GM23338 (cell line): ENCODE measurements around the gene C2. TPM values are rescaled to one million over a fixed set of nuclear protein-coding genes. Genes with fewer than 3 reads are reported as not detected.
A peak's percentile ranks its signal among the peaks of the same experiment; 100 is the strongest.

ENCODE experiments used
- ATAC-seq: fragments of 200-7000 bp; cut with Tn5 transposase; 3 replicates; pipeline ENCODE4 v1.9.1; 2020
- DNase-seq: peaks from one replicate; pipeline ENCODE4 v3.0.0-alpha.2; 2015; ENCODE audit warnings: low spot score
- H2AFZ ChIP-seq: fragments of 200-600 bp; sonication (generic); 2 replicates; pipeline ENCODE4 v1.8.0; 2016; ENCODE audit warnings: antibody characterized with exemption, mild to moderate bottlenecking, moderate library complexity
- H3F3A ChIP-seq: fragments of 200-600 bp; sonication (generic); replicated peaks from 2 replicates; pipeline ENCODE4 v1.8.0; 2017; ENCODE audit warnings: antibody characterized with exemption, mixed run types, low read depth
- H3K27ac ChIP-seq: fragments of 200-600 bp; sonication (generic); 2 replicates; pipeline ENCODE4 v1.6.1; 2016; ENCODE audit warnings: low read depth
- H3K27me3 ChIP-seq: fragments of 200-600 bp; sonication (generic); 2 replicates; pipeline ENCODE4 v1.8.0; 2016; ENCODE audit warnings: mild to moderate bottlenecking, mixed run types, moderate library complexity; ENCODE audit not compliant: insufficient read depth
- H3K36me3 ChIP-seq: fragments of 200-600 bp; sonication (generic); 2 replicates; pipeline ENCODE4 v1.8.0; 2016; ENCODE audit warnings: mild to moderate bottlenecking; ENCODE audit not compliant: insufficient read depth
- H3K4me1 ChIP-seq: fragments of 200-600 bp; sonication (generic); 2 replicates; pipeline ENCODE4 v1.8.0; 2016; ENCODE audit warnings: mild to moderate bottlenecking, moderate library complexity; ENCODE audit not compliant: insufficient read depth
- H3K4me2 ChIP-seq: fragments of 200-600 bp; sonication (generic); 2 replicates; pipeline ENCODE4 v1.7.1; 2017; ENCODE audit warnings: mixed run types
- H3K4me3 ChIP-seq: fragments of 200-600 bp; sonication (generic); 2 replicates; pipeline ENCODE4 v1.6.1; 2016; ENCODE audit warnings: mixed run types
- H3K79me2 ChIP-seq: fragments of 200-600 bp; sonication (generic); replicated peaks from 2 replicates; pipeline ENCODE4 v1.8.0; 2017; ENCODE audit warnings: mild to moderate bottlenecking; ENCODE audit not compliant: insufficient read depth
- H3K9me2 ChIP-seq: fragments of 200-600 bp; sonication (generic); 2 replicates; pipeline ENCODE4 v1.8.0; 2017; ENCODE audit not compliant: insufficient read depth
- H4K20me1 ChIP-seq: fragments of 200-600 bp; sonication (generic); replicated peaks from 2 replicates; pipeline ENCODE4 v1.8.0; 2017; ENCODE audit warnings: mild to moderate bottlenecking; ENCODE audit not compliant: insufficient read depth
- H3K27ac Mint-ChIP-seq: 2 replicates; pipeline ENCODE4 v1.8.0; 2020; ENCODE audit warnings: inconsistent platforms, mild to moderate bottlenecking, moderate library complexity, mixed read lengths
- H3K27me3 Mint-ChIP-seq: 3 replicates; pipeline ENCODE4 v1.8.0; 2022; ENCODE audit warnings: low read depth, mild to moderate bottlenecking, moderate library complexity, mixed read lengths, inconsistent platforms; ENCODE audit not compliant: insufficient read depth, poor library complexity
- H3K36me3 Mint-ChIP-seq: 3 replicates; pipeline ENCODE4 v1.8.0; 2021; ENCODE audit warnings: low read depth, mild to moderate bottlenecking, inconsistent platforms, moderate library complexity, mixed read lengths
- H3K4me1 Mint-ChIP-seq: 3 replicates; pipeline ENCODE4 v1.8.0; 2020; ENCODE audit warnings: mild to moderate bottlenecking, inconsistent platforms, mixed read lengths
- H3K4me3 Mint-ChIP-seq: 3 replicates; pipeline ENCODE4 v1.8.0; 2021; ENCODE audit warnings: moderate library complexity, mild to moderate bottlenecking, inconsistent platforms, mixed read lengths
- H3K9me3 Mint-ChIP-seq: 3 replicates; pipeline ENCODE4 v1.8.0; 2020; ENCODE audit warnings: moderate library complexity, mild to moderate bottlenecking, inconsistent platforms, mixed read lengths
- CREB1 ChIP-seq: fragments of 250-450 bp; sonication (Bioruptor Pico); IDR thresholded peaks from 2 replicates; pipeline ENCODE4 v1.5.0; 2020; ENCODE audit warnings: low read depth, mild to moderate bottlenecking, moderate library complexity
- EZH2phosphoT487 ChIP-seq: fragments of 200-600 bp; sonication (generic); IDR thresholded peaks from one replicate; pipeline ENCODE4 v1.8.1; 2018; ENCODE audit warnings: antibody characterized with exemption; ENCODE audit not compliant: unreplicated experiment
- NANOG ChIP-seq: IDR thresholded peaks from 2 replicates; pipeline ENCODE4 v1.6.1; 2016; ENCODE audit warnings: antibody characterized with exemption, borderline replicate concordance
- POLR2AphosphoS5 ChIP-seq: IDR thresholded peaks from 2 replicates; pipeline ENCODE4 v1.6.1; 2016; ENCODE audit warnings: antibody characterized with exemption, low read depth
- STAT1 ChIP-seq: IDR thresholded peaks from one replicate; pipeline ENCODE4 v1.6.1; 2016; ENCODE audit warnings: antibody characterized with exemption; ENCODE audit not compliant: unreplicated experiment
- ZNF331 ChIP-seq: fragments of 250-450 bp; sonication (Bioruptor Pico); IDR thresholded peaks from 2 replicates; pipeline ENCODE4 v1.5.0; 2020; ENCODE audit warnings: low read depth, mild to moderate bottlenecking, moderate library complexity
- polyA plus RNA-seq: library from polyadenylated mRNA; unstranded; fragments of >200 nt; fragmentation: Nextera tagmentation; extraction: Ambion mirVana; gene quantifications from 2 replicates; pipeline ENCODE4 v1.2.1, GENCODE V29; 2016
- total RNA-seq: library from RNA; depleted of rRNA; stranded (reverse); fragments of >200 nt; shearing (Covaris generic); gene quantifications from 2 replicates; pipeline ENCODE4 v1.2.3, GENCODE V29; 2014
- TF ChIP-seq, protein P1 (sequence below), 2 experiments: fragments of 200-600 bp in 1 of 2; sonication (generic) in 1 of 2; conservative IDR thresholded peaks; 2 replicates each; pipeline versions ENCODE4 v1.5.1 to v1.6.1; 2016 to 2017; ENCODE audit warnings: antibody characterized with exemption in 2 of 2, low read depth in 2 of 2, mild to moderate bottlenecking in 2 of 2, moderate library complexity in 1 of 2
- TF ChIP-seq, protein P2 (sequence below): IDR thresholded peaks from 2 replicates; pipeline ENCODE4 v1.6.1; 2016; ENCODE audit warnings: antibody characterized with exemption
- TF ChIP-seq, protein P3 (sequence below): fragments of 250-450 bp; sonication (Bioruptor Pico); IDR thresholded peaks from 2 replicates; pipeline ENCODE4 v1.5.0; 2020; ENCODE audit warnings: mild to moderate bottlenecking, moderate library complexity

The C2 gene
- total and polyA plus RNA-seq, 2 experiments from 2014 or later, result 0.16 to 1.7 TPM

DNA sequence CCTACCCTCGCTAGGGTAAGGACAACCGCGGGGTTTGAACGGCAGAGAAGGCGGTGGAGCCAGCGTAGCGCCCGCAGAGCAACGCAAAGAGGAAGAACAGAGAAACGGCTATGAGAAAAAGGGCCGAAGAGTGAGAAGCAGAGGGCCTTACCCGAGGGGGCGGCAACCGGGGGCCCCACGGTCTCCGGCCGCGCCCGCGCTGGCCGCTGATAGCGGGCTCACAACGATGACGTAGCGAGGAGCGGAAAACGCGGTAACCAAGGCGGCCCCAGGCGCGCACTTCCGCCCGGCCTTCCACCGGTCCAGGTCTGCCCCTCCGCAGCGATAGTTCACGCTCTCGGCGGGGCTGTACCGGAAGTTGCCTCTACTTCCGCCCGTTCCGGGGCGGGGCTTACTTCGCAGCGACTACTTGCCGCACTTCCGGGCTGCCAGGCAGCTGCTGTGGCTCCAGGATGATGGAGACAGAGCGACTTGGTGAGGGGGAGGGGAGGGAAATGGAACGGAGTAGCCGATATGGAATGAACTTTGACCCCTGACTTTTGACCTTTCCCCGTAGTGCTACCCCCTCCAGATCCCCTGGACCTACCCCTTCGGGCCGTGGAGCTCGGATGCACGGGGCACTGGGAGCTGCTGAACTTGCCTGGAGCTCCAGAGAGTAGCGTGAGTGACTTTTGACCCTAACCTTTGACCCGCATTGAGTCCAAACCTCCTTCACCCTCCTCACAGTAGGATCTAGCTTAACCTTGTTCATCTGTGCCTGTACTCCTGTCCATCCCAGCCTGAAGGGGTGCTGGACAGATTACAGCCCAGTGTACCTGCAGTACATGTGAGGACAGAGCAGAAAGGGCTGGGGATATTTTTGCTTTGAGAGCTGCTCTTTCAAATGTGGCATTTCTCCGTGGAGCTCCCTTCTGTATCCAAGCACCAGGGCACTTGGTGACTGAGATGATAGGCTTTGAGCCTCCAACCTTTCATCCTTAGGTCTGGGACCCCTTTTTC lies 31.5 kb downstream of the C2 start, which contains the start of the genes NELFE and SKIC2:
TSS of gene NELFE (minus strand) at position 231 of the 999 bp plus-strand sequence. CDS start 525 bp downstream, outside the sequence.
TSS of gene SKIC2 (plus strand) at position 435 of the 999 bp plus-strand sequence. CDS start at position 453, 18 bp downstream.
- Histone ChIP-seq H2AFZ (peak within 1 kb of the TSS; percentile 92), H3K4me3 (peak within 1 kb of the TSS; percentile 95), H3K4me2 (peak within 1 kb of the TSS; percentile 93), H3K27ac (peak within 1 kb of the TSS; percentile 61; the same call in 1 of the 2 replicates), H4K20me1 (no peaks in the 10 kb centered on the region), H3F3A (no peaks in the 10 kb centered on the region), H3K79me2 (peaks cover 28% of the 10 kb centered on the region), H3K4me1 (peaks cover 15% of the 10 kb centered on the region; the same call in 1 of the 2 replicates), H3K27me3 (no peaks in the 10 kb centered on the region), H3K9me2 (no peaks in the 10 kb centered on the region), H3K36me3 (peaks cover 18% of the 10 kb centered on the region)
- H3K4me3 Mint-ChIP-seq, result peak within 1 kb of the TSS; percentile 98
- peaks cover 4% of the 10 kb centered on the region for H3K27me3 Mint-ChIP-seq
- peak; percentile 99 for DNase-seq
- H3K4me1 Mint-ChIP-seq, result peaks cover 12% of the 10 kb centered on the region
- peaks cover 2% of the 10 kb centered on the region; the same call in 1 of the 3 replicates for H3K9me3 Mint-ChIP-seq
- H3K36me3 Mint-ChIP-seq, result peaks cover 74% of the 10 kb centered on the region
- ATAC-seq, result peak; percentile 99
- TF ChIP-seq ZNF331 (no peak), POLR2AphosphoS5 (peak; percentile 74), NANOG (no peak), EZH2phosphoT487 (no peak), STAT1 (no peak), CREB1 (peak; percentile 97)
- TF ChIP-seq, protein P1, sequence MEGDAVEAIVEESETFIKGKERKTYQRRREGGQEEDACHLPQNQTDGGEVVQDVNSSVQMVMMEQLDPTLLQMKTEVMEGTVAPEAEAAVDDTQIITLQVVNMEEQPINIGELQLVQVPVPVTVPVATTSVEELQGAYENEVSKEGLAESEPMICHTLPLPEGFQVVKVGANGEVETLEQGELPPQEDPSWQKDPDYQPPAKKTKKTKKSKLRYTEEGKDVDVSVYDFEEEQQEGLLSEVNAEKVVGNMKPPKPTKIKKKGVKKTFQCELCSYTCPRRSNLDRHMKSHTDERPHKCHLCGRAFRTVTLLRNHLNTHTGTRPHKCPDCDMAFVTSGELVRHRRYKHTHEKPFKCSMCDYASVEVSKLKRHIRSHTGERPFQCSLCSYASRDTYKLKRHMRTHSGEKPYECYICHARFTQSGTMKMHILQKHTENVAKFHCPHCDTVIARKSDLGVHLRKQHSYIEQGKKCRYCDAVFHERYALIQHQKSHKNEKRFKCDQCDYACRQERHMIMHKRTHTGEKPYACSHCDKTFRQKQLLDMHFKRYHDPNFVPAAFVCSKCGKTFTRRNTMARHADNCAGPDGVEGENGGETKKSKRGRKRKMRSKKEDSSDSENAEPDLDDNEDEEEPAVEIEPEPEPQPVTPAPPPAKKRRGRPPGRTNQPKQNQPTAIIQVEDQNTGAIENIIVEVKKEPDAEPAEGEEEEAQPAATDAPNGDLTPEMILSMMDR (conservative IDR thresholded peaks at IDR 0.05; ENCODE audit: low read depth in 2 of 2), result no peak
- TF ChIP-seq, protein P2, sequence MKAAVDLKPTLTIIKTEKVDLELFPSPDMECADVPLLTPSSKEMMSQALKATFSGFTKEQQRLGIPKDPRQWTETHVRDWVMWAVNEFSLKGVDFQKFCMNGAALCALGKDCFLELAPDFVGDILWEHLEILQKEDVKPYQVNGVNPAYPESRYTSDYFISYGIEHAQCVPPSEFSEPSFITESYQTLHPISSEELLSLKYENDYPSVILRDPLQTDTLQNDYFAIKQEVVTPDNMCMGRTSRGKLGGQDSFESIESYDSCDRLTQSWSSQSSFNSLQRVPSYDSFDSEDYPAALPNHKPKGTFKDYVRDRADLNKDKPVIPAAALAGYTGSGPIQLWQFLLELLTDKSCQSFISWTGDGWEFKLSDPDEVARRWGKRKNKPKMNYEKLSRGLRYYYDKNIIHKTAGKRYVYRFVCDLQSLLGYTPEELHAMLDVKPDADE, result peak; percentile 97
- peak within 1 kb of the TSS; percentile 98 for H3K27ac Mint-ChIP-seq

DNA sequence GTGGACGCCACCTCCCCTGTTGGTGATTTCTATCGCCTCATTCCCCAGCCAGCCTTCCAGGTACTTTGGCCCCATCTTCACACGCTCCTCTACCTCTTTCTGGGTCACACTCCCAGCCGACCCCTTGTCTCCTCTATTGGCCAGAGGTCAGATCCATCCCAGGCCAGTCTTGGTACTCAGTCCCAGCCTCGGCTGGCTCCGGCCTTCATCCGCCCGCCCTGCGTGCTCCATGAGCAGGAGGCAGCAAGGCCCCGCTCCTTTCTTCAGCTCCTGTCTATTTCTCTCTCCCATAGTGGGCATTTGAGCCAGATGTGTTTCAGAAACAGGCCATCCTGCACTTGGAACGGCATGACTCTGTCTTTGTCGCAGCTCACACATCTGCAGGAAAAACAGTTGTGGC lies 34.1 kb downstream of the C2 start:
- Mint-ChIP-seq H3K9me3 (peaks cover 2% of the 10 kb centered on the region; the same call in 1 of the 3 replicates), H3K36me3 (peaks cover 73% of the 10 kb centered on the region), H3K27ac (no peak overlapping the region), H3K27me3 (peaks cover 2% of the 10 kb centered on the region), H3K4me3 (0 out of 3 replicates have a peak overlapping the region, but pooled peaks have one; percentile 12), H3K4me1 (peaks cover 12% of the 10 kb centered on the region)
- Histone ChIP-seq H3K79me2 (peaks cover 28% of the 10 kb centered on the region), H4K20me1 (no peaks in the 10 kb centered on the region; the same call in 1 of the 2 replicates), H3K4me3 (no peak overlapping the region), H3K4me1 (peaks cover 15% of the 10 kb centered on the region; the same call in 1 of the 2 replicates), H3F3A (no peaks in the 10 kb centered on the region), H3K9me2 (no peaks in the 10 kb centered on the region), H3K4me2 (no peak overlapping the region), H3K27me3 (no peaks in the 10 kb centered on the region), H3K36me3 (peaks cover 16% of the 10 kb centered on the region), H2AFZ (no peak overlapping the region), H3K27ac (no peak overlapping the region)
- no peak for DNase-seq
- no peak for ATAC-seq
- TF ChIP-seq EZH2phosphoT487, result no peak
- TF ChIP-seq, protein P3, sequence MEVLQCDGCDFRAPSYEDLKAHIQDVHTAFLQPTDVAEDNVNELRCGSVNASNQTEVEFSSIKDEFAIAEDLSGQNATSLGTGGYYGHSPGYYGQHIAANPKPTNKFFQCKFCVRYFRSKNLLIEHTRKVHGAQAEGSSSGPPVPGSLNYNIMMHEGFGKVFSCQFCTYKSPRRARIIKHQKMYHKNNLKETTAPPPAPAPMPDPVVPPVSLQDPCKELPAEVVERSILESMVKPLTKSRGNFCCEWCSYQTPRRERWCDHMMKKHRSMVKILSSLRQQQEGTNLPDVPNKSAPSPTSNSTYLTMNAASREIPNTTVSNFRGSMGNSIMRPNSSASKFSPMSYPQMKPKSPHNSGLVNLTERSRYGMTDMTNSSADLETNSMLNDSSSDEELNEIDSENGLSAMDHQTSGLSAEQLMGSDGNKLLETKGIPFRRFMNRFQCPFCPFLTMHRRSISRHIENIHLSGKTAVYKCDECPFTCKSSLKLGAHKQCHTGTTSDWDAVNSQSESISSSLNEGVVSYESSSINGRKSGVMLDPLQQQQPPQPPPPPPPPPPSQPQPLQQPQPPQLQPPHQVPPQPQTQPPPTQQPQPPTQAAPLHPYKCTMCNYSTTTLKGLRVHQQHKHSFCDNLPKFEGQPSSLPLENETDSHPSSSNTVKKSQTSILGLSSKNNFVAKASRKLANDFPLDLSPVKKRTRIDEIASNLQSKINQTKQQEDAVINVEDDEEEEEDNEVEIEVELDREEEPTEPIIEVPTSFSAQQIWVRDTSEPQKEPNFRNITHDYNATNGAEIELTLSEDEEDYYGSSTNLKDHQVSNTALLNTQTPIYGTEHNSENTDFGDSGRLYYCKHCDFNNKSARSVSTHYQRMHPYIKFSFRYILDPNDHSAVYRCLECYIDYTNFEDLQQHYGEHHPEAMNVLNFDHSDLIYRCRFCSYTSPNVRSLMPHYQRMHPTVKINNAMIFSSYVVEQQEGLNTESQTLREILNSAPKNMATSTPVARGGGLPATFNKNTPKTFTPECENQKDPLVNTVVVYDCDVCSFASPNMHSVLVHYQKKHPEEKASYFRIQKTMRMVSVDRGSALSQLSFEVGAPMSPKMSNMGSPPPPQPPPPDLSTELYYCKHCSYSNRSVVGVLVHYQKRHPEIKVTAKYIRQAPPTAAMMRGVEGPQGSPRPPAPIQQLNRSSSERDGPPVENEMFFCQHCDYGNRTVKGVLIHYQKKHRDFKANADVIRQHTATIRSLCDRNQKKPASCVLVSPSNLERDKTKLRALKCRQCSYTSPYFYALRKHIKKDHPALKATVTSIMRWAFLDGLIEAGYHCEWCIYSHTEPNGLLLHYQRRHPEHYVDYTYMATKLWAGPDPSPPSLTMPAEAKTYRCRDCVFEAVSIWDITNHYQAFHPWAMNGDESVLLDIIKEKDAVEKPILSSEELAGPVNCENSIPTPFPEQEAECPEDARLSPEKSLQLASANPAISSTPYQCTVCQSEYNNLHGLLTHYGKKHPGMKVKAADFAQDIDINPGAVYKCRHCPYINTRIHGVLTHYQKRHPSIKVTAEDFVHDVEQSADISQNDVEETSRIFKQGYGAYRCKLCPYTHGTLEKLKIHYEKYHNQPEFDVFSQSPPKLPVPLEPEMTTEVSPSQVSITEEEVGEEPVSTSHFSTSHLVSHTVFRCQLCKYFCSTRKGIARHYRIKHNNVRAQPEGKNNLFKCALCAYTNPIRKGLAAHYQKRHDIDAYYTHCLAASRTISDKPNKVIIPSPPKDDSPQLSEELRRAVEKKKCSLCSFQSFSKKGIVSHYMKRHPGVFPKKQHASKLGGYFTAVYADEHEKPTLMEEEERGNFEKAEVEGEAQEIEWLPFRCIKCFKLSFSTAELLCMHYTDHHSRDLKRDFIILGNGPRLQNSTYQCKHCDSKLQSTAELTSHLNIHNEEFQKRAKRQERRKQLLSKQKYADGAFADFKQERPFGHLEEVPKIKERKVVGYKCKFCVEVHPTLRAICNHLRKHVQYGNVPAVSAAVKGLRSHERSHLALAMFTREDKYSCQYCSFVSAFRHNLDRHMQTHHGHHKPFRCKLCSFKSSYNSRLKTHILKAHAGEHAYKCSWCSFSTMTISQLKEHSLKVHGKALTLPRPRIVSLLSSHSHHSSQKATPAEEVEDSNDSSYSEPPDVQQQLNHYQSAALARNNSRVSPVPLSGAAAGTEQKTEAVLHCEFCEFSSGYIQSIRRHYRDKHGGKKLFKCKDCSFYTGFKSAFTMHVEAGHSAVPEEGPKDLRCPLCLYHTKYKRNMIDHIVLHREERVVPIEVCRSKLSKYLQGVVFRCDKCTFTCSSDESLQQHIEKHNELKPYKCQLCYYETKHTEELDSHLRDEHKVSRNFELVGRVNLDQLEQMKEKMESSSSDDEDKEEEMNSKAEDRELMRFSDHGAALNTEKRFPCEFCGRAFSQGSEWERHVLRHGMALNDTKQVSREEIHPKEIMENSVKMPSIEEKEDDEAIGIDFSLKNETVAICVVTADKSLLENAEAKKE, result no peak
